ENCODE data around the gene PROS1.
"Not testable (repeated sequence)": the region's sequence is repeated elsewhere in the genome, so short reads cannot be mapped to it uniquely, and the experiment has no call there.

The PROS1 gene

GRCh38 chr3:93969443-93969842 is 4.3 kb downstream of the PROS1 start:
- peak; percentile 47 for DNase-seq

- not testable (repeated sequence) for DNase-seq
Measured at GRCh38 chr3:93965106-93965505, 8.6 kb downstream of the PROS1 start.

GRCh38 chr3:93962798-93963197 is 10.9 kb downstream of the PROS1 start:
- DNase-seq: no peak

- no peak for DNase-seq
Measured at GRCh38 chr3:93961489-93961888, 12.2 kb downstream of the PROS1 start.

- no peak for DNase-seq
Measured at GRCh38 chr3:93961026-93961425, 12.7 kb downstream of the PROS1 start.

- not testable (repeated sequence) for DNase-seq
Measured at GRCh38 chr3:93949958-93950357, 23.7 kb downstream of the PROS1 start.

- DNase-seq: not testable (repeated sequence)
Measured at GRCh38 chr3:93937485-93937884, 36.2 kb downstream of the PROS1 start.

GRCh38 chr3:93936549-93936948 is 37.1 kb downstream of the PROS1 start:
- no peak for DNase-seq

GRCh38 chr3:93934366-93935046 is 39.2 kb downstream of the PROS1 start:
- DNase-seq: no peak

GRCh38 chr3:93931597-93932229 is 42.0 kb downstream of the PROS1 start:
- DNase-seq: no peak

- no peak for DNase-seq
Measured at GRCh38 chr3:93930041-93930440, 43.7 kb downstream of the PROS1 start.

- DNase-seq: no peak
Measured at GRCh38 chr3:93926789-93927188, 46.9 kb downstream of the PROS1 start.

- no peak for DNase-seq
Measured at GRCh38 chr3:93924491-93924890, 49.2 kb downstream of the PROS1 start.

- DNase-seq: no peak
Measured at GRCh38 chr3:93923006-93923405, 50.7 kb downstream of the PROS1 start.

GRCh38 chr3:93917546-93918029 is 56.1 kb downstream of the PROS1 start:
- DNase-seq: not testable (repeated sequence)

GRCh38 chr3:93913623-93914022 is 60.1 kb downstream of the PROS1 start:
- DNase-seq: not testable (repeated sequence)

- DNase-seq: no peak
Measured at GRCh38 chr3:93911206-93911605, 62.5 kb downstream of the PROS1 start.

GRCh38 chr3:93910097-93910496 is 63.6 kb downstream of the PROS1 start:
- DNase-seq: no peak

GRCh38 chr3:93907132-93907531 is 66.6 kb downstream of the PROS1 start:
- no peak for DNase-seq

- no peak for DNase-seq
Measured at GRCh38 chr3:93906245-93906644, 67.5 kb downstream of the PROS1 start.

- DNase-seq: no peak
Measured at GRCh38 chr3:93904568-93904967, 69.1 kb downstream of the PROS1 start.

- DNase-seq: not testable (repeated sequence)
Measured at GRCh38 chr3:93878250-93879017, 95.3 kb downstream of the PROS1 start.

GRCh38 chr3:93877427-93877826 is 96.3 kb downstream of the PROS1 start:
- not testable (repeated sequence) for DNase-seq

GRCh38 chr3:93873412-93873811 is 100.3 kb downstream of the PROS1 start:
- not testable (repeated sequence) for DNase-seq

Measured in fibroblast of upper back skin (primary cell).